ENCODE results near the gene WDR45B.

DNA sequence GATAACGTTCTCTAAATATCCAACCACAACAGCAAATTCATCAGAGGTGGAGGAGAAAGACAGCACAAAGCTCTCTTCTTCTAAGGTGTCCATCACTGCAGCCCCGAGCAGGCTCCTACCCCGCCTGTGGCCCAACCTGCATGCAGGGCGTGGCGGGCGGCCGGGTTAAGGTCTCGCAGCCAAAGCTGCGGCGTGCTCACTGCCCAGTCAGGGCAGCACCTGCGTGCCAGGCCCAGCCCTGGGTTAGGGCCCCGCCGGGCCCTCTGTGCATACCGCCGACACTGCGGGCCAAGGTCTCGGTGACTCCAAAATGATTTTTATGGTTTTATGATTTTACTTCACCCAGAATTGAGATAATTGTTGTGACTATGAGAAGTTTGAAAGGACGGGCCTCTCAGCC is 70.9 kb downstream of the WDR45B start:
- TF ChIP-seq POLR2AphosphoS5 (IDR thresholded peaks at IDR 0.05; ENCODE audit: borderline replicate concordance, low read depth, low read length) (no peak), EZH2 (IDR thresholded peaks at IDR 0.05) (no peak), FOXP2 (optimal IDR thresholded peaks at IDR 0.05; ENCODE audit: control extremely low read depth, extremely low read length, insufficient read depth) (no peak)
